ENCODE results near the gene PRTFDC1.

The PRTFDC1 gene

GRCh38 chr10:24965051-24965450, 12.6 kb upstream of the PRTFDC1 start:
- no peak for DNase-seq (ENCODE audit: low read depth)

- DNase-seq (ENCODE audit: low read depth), result no peak
Measured at GRCh38 chr10:24963521-24964041, 11.2 kb upstream of the PRTFDC1 start.

- peak; percentile 56 for DNase-seq (ENCODE audit: low read depth)
Measured at GRCh38 chr10:24962995-24963394, 10.6 kb upstream of the PRTFDC1 start.

GRCh38 chr10:24961582-24961981, 9.2 kb upstream of the PRTFDC1 start:
- no peak for DNase-seq (ENCODE audit: low read depth)

- no peak for DNase-seq (ENCODE audit: low read depth)
Measured at GRCh38 chr10:24959382-24959730, 7.0 kb upstream of the PRTFDC1 start.

GRCh38 chr10:24958721-24959381, 6.4 kb upstream of the PRTFDC1 start:
- peak; percentile 54 for DNase-seq (ENCODE audit: low read depth)

- peak; percentile 91 for DNase-seq (ENCODE audit: low read depth)
Measured at GRCh38 chr10:24958091-24958720, 5.8 kb upstream of the PRTFDC1 start.

- peak; percentile 68 for DNase-seq (ENCODE audit: low read depth)
Measured at GRCh38 chr10:24957624-24958051, 5.2 kb upstream of the PRTFDC1 start.

GRCh38 chr10:24953675-24954074, 1.3 kb upstream of the PRTFDC1 start:
- no peak for DNase-seq (ENCODE audit: low read depth)

GRCh38 chr10:24952707-24953645, 570 bp upstream of the PRTFDC1 start:
- DNase-seq (ENCODE audit: low read depth), result peak; percentile 35

GRCh38 chr10:24951201-24952142, 934 bp downstream of the PRTFDC1 start:
- DNase-seq (ENCODE audit: low read depth), result peak; percentile 53

GRCh38 chr10:24950439-24950838, 2.0 kb downstream of the PRTFDC1 start:
- no peak for DNase-seq (ENCODE audit: low read depth)

GRCh38 chr10:24949616-24950015, 2.8 kb downstream of the PRTFDC1 start:
- DNase-seq (ENCODE audit: low read depth), result no peak

- DNase-seq (ENCODE audit: low read depth), result peak; percentile 39
Measured at GRCh38 chr10:24947304-24948097, 4.9 kb downstream of the PRTFDC1 start.

GRCh38 chr10:24944512-24945255, 7.7 kb downstream of the PRTFDC1 start:
- peak; percentile 95 for DNase-seq (ENCODE audit: low read depth)

- no peak for DNase-seq (ENCODE audit: low read depth)
Measured at GRCh38 chr10:24938525-24938924, 13.9 kb downstream of the PRTFDC1 start.

GRCh38 chr10:24938076-24938475, 14.3 kb downstream of the PRTFDC1 start:
- no peak for DNase-seq (ENCODE audit: low read depth)

GRCh38 chr10:24935504-24936292, 16.7 kb downstream of the PRTFDC1 start:
- DNase-seq (ENCODE audit: low read depth), result no peak

GRCh38 chr10:24931236-24931635, 21.2 kb downstream of the PRTFDC1 start:
- DNase-seq (ENCODE audit: low read depth), result no peak

Data from iris pigment epithelial cell (primary cell).